Measurements from ENCODE around the gene CDH22.

- TF ChIP-seq CTCF (IDR thresholded peaks at IDR 0.05) = no peak
- TF ChIP-seq POLR2AphosphoS5 (IDR thresholded peaks at IDR 0.05; ENCODE audit: low read depth, low read length) = no peak
- no peak for TF ChIP-seq REST (IDR thresholded peaks at IDR 0.05; ENCODE audit: insufficient read depth in 1 of 2, low read depth in 2 of 2, low read length in 1 of 2)
- TF ChIP-seq SIN3A (IDR thresholded peaks at IDR 0.05; ENCODE audit: borderline replicate concordance, insufficient read depth, low read depth, low read length) = no peak
- no peak for TF ChIP-seq TCF7L2 (IDR thresholded peaks at IDR 0.05; ENCODE audit: low read depth, low read length)
Observed at GRCh38 chr20:46242390-46242789, 65.9 kb downstream of the CDH22 start.
